Left lung (tissue), 10 donors: ENCODE data around the gene CTDP1. TPM values are rescaled to one million over a fixed set of nuclear protein-coding genes. Genes with fewer than 3 reads are reported as not detected.

Experiments used
- ATAC-seq: fragments of 200-7000 bp; cut with Tn5 transposase; one replicate; pipeline ENCODE4 v1.9.1; 2020; ENCODE audit warnings: moderate library complexity
- DNase-seq, 4 donors: peaks; one replicate each; pipeline ENCODE4 v3.0.0-alpha.2; 2013 to 2020
- H3K27ac ChIP-seq, 2 donors: fragments of 200-600 bp; sonication (generic) in 1 of 2; one replicate each; pipeline versions ENCODE4 v1.5.0 to v1.8.0; 2020 to 2021
- H3K27me3 ChIP-seq, 2 donors: fragments of 200-600 bp; sonication (generic) in 1 of 2; one replicate each; pipeline versions ENCODE4 v1.5.0 to v1.8.0; 2020 to 2021
- H3K36me3 ChIP-seq, 2 donors: fragments of 200-600 bp; sonication (generic) in 1 of 2; one replicate each; pipeline versions ENCODE4 v1.5.0 to v1.8.0; 2020 to 2021
- H3K4me1 ChIP-seq, 2 donors: fragments of 200-600 bp; one replicate each; pipeline ENCODE4 v1.8.0; 2021
- H3K4me3 ChIP-seq, 2 donors: fragments of 200-600 bp; sonication (generic) in 1 of 2; one replicate each; pipeline versions ENCODE4 v1.5.0 to v1.8.0; 2020 to 2021; ENCODE audit warnings: mild to moderate bottlenecking in 1 of 2
- H3K9me3 ChIP-seq, 2 donors: fragments of 200-600 bp; sonication (generic) in 1 of 2; one replicate each; pipeline versions ENCODE4 v1.5.0 to v1.8.0; 2020 to 2021
- CTCF ChIP-seq, 2 donors: fragments of 200-600 bp; sonication (generic) in 1 of 2; IDR thresholded peaks; one replicate each; pipeline versions ENCODE4 v1.5.0 to v1.8.0; 2021; ENCODE audit warnings: antibody characterized with exemption in 2 of 2
- intact Hi-C, 2 donors: fragments of 100-400 bp; cut with DNase I; formaldehyde crosslinking; loops; one replicate each; pipeline versions ENCODE4 v1.11.2 to v1.14.2; 2022
- polyA plus RNA-seq, 6 donors: library from polyadenylated mRNA; unstranded; fragments of 120-200 nt; gene quantifications; one replicate each; pipeline ENCODE4 v1.2.1, GENCODE V29; 2013; ENCODE audit not compliant: insufficient read length in 6 of 6
- total RNA-seq, 2 donors: library from RNA; stranded (reverse); fragmentation: NEBNext Ultra II Directional; extraction: Animal tissue kit (Norgen Biotek cat#: 25700); gene quantifications; one replicate each; pipeline ENCODE4 v1.2.1, GENCODE V29; 2021
- donor health status: DM: no; HTN: yes; CAD: no.
- donor health status: DM: no; HTN: no; CAD: no.

Gene CTDP1
- total and polyA plus RNA-seq, 8 donors, result 8.4 to 24.4 (median 11.4) TPM

GRCh38 chr18:79641722-79642497 lies 37.7 kb upstream of the CTDP1 start:
- Histone ChIP-seq H3K27me3 (peaks cover 19 to 48% of the 10 kb centered on the region in 2 donors), H3K4me1 (peaks cover 3 to 24% of the 10 kb centered on the region in 2 donors), H3K4me3 (no peak overlapping the region), H3K9me3 (no peaks in the 10 kb centered on the region), H3K27ac (no peak overlapping the region), H3K36me3 (no peaks in the 10 kb centered on the region)
- no peak for ATAC-seq
- peak in 1 of 4 donors; percentile 64 for DNase-seq
- no peak for TF ChIP-seq CTCF (IDR thresholded peaks at IDR 0.05)
- intact Hi-C loops, result loop anchor here in 1 of 2 donors (10.0 kb wide), 1 partner anchor 257 kb away; no protein-coding TSS in a partner anchor

- ATAC-seq, result peak; percentile 56
- TF ChIP-seq CTCF (IDR thresholded peaks at IDR 0.05), result no peak
- no peak overlapping the region for H3K4me3 ChIP-seq
- H3K36me3 ChIP-seq, result no peaks in the 10 kb centered on the region
- intact Hi-C loops, result loop anchor here in 1 of 2 donors (10.0 kb wide), 1 partner anchor 258 kb away; no protein-coding TSS in a partner anchor
- DNase-seq, result peak in 1 of 4 donors; percentile 24
- peak overlapping the region in 1 of 2 donors; percentile 50 for H3K27ac ChIP-seq
- H3K4me1 ChIP-seq, result peaks cover 3 to 24% of the 10 kb centered on the region in 2 donors
- peaks cover 13 to 41% of the 10 kb centered on the region in 2 donors for H3K27me3 ChIP-seq
- H3K9me3 ChIP-seq, result no peaks in the 10 kb centered on the region
These were observed 37.0 kb upstream of the CTDP1 start for GRCh38 chr18:79642626-79643025.

DNA sequence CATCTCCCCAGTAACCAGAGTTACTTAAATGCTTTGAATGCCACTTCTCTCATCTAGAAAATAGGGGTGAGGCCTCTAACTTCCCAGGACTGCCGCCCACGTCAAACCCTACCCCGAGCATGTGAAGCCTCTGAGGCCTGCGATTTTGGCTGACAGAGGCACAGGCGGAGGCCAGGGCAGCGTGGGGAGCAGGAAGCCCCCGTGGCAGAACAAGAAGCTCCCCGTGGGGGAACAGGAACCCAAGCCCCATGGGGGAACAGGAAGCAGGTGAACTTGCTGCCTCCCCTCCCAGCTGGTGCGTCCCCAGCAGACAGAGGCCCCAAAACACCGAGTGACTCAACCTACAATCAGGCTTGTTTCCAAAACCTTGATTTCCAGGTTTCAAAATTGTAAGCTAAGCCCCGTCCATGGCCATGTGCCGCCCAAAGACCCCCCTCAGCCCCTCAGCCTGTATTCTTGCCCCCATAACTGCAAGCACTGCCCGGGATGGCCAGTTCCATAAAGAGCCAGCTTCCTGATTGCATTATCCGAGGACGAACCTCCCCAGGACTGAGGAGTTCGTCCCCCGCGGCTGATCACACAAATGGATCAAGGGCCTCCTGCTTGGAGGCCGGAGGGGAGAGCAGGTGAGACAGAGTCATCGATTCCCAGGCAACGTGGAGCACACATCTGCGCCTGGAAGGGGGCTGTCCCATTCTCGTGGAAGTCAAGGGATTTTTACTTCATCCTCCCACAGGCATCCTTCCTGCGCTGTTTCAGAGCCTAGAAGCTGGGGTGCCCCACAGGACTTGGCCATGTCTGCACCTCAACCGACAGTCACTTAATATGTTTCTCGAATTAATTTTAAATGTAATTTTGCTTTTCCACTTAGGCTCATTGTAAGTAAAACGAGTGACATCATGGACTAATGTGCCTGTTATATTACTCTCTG lies 36.3 kb upstream of the CTDP1 start:
- Histone ChIP-seq H3K4me3 (no peak overlapping the region), H3K27ac (peak overlapping the region in 1 of 2 donors; percentile 50), H3K9me3 (no peaks in the 10 kb centered on the region), H3K36me3 (no peaks in the 10 kb centered on the region), H3K4me1 (peaks cover 3 to 24% of the 10 kb centered on the region in 2 donors), H3K27me3 (peaks cover 6 to 34% of the 10 kb centered on the region in 2 donors)
- peak; percentile 22 for ATAC-seq
- no peak for TF ChIP-seq CTCF (IDR thresholded peaks at IDR 0.05)
- DNase-seq, result peak in 1 of 4 donors; percentile 74
- intact Hi-C loops, result loop anchor here in 1 of 2 donors (10.0 kb wide), 1 partner anchor 259 kb away; no protein-coding TSS in a partner anchor

GRCh38 chr18:79644006-79644665 lies 35.5 kb upstream of the CTDP1 start:
- DNase-seq, result peak; percentile 32 to 87 (median 64)
- TF ChIP-seq CTCF (IDR thresholded peaks at IDR 0.05), result peak; percentile 95 to 96
- no peaks in the 10 kb centered on the region for H3K9me3 ChIP-seq
- no peak overlapping the region for H3K27ac ChIP-seq
- intact Hi-C loops, result loop anchor here (2.0 to 10.0 kb wide), 2 partner anchors 259 to 263 kb away; no protein-coding TSS in a partner anchor
- ATAC-seq, result peak; percentile 95
- no peaks in the 10 kb centered on the region for H3K36me3 ChIP-seq
- peaks cover 3 to 24% of the 10 kb centered on the region in 2 donors for H3K4me1 ChIP-seq
- H3K27me3 ChIP-seq, result peaks cover 0 to 25% of the 10 kb centered on the region in 2 donors
- no peak overlapping the region for H3K4me3 ChIP-seq
